AG09309 (cell line): Measurements from ENCODE around the gene CIZ1.

Experiments
- DNase-seq: peaks from one replicate; pipeline ENCODE4 v3.0.0-alpha.2; 2010; ENCODE audit warnings: low read depth
- H3K4me3 ChIP-seq: 2 replicates; pipeline ENCODE4 v1.5.1; 2011; ENCODE audit warnings: mild to moderate bottlenecking, low read depth, low read length, moderate library complexity; ENCODE audit not compliant: control insufficient read depth
- CTCF ChIP-seq: IDR thresholded peaks from 2 replicates; pipeline ENCODE4 v1.5.1; 2011; ENCODE audit warnings: mild to moderate bottlenecking, low read depth, low read length, inconsistent platforms; ENCODE audit not compliant: insufficient read depth, control insufficient read depth; ENCODE audit errors: missing control alignments

CIZ1 gene

GRCh38 chr9:128124451-128124850 lies 66.9 kb downstream of the CIZ1 start:
- no peak for DNase-seq
- H3K4me3 ChIP-seq: no peak overlapping the region
- TF ChIP-seq CTCF: no peak

- DNase-seq: no peak
- H3K4me3 ChIP-seq: no peak overlapping the region
- TF ChIP-seq CTCF: no peak
Observed at GRCh38 chr9:128123451-128124080, 67.8 kb downstream of the CIZ1 start.

DNA sequence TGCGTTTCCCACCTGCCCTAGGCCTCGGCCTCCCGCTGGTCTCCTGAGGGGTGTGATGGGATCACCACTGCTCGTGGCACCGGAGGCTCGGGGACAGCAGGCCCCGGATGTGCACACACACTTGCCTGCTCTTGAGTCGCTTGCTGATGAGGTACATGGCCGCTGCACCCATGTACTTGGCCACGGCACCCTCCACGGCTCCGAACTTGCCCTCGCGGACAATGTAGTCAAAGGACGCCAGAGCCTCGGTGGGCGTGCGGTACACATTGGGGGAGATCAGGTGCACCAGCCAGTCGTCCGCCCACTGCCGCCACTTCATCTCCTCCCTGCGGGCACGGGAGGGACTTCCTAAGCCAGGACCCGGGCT lies 68.6 kb downstream of the CIZ1 start:
- DNase-seq: no peak
- no peak for TF ChIP-seq CTCF
- no peak overlapping the region for H3K4me3 ChIP-seq

- no peak overlapping the region for H3K4me3 ChIP-seq
- TF ChIP-seq CTCF: no peak
- no peak for DNase-seq
Observed at GRCh38 chr9:128121924-128122808, 69.2 kb downstream of the CIZ1 start.

- no peak for TF ChIP-seq CTCF
- no peak for DNase-seq
- H3K4me3 ChIP-seq: no peak overlapping the region
Observed at GRCh38 chr9:128121466-128121810, 69.9 kb downstream of the CIZ1 start.

GRCh38 chr9:128120741-128121465 lies 70.5 kb downstream of the CIZ1 start:
- no peak for DNase-seq
- no peak overlapping the region for H3K4me3 ChIP-seq
- TF ChIP-seq CTCF: no peak
